HepG2 (cell line): ENCODE results near the gene MSMP. TPM values are rescaled to one million over a fixed set of nuclear protein-coding genes. Genes with fewer than 3 reads are reported as not detected.

Experiments used
- ADNP ChIP-seq: sonication (generic); formaldehyde crosslinking; IDR thresholded peaks from 2 replicates; pipeline ENCODE4 v1.4.0; 2020; ENCODE audit warnings: missing genetic modification reagents
- BRCA1 ChIP-seq: sonication (generic); formaldehyde crosslinking; IDR thresholded peaks from 2 replicates; pipeline ENCODE4 v1.4.0; 2020; ENCODE audit warnings: missing genetic modification reagents
- CBX5 ChIP-seq: sonication (generic); formaldehyde crosslinking; IDR thresholded peaks from 2 replicates; pipeline ENCODE4 v1.4.0; 2020; ENCODE audit warnings: missing genetic modification reagents, borderline replicate concordance
- ELF1 ChIP-seq: sonication (generic); formaldehyde crosslinking; IDR thresholded peaks from 2 replicates; pipeline ENCODE4 v1.4.0; 2020; ENCODE audit warnings: missing genetic modification reagents
- ETS1 ChIP-seq: sonication (generic); formaldehyde crosslinking; IDR thresholded peaks from 2 replicates; pipeline ENCODE4 v1.4.0; 2020; ENCODE audit warnings: missing genetic modification reagents
- FOXO1 ChIP-seq: sonication (generic); formaldehyde crosslinking; IDR thresholded peaks from 2 replicates; pipeline ENCODE4 v1.4.0; 2020; ENCODE audit warnings: missing genetic modification reagents
- GPN1 ChIP-seq: sonication (generic); formaldehyde crosslinking; IDR thresholded peaks from 2 replicates; pipeline ENCODE4 v1.5.1; 2020; ENCODE audit warnings: missing genetic modification reagents, borderline replicate concordance
- HOXA3 ChIP-seq: sonication (generic); formaldehyde crosslinking; IDR thresholded peaks from 2 replicates; pipeline ENCODE4 v1.5.0; 2020; ENCODE audit warnings: missing genetic modification reagents
- JDP2 ChIP-seq: sonication (generic); formaldehyde crosslinking; IDR thresholded peaks from 2 replicates; pipeline ENCODE4 v1.8.1; 2022; ENCODE audit warnings: missing genetic modification reagents, borderline replicate concordance
- MED8 ChIP-seq: sonication (generic); formaldehyde crosslinking; IDR thresholded peaks from 2 replicates; pipeline ENCODE4 v1.8.1; 2023; ENCODE audit warnings: mild to moderate bottlenecking, missing genetic modification reagents; ENCODE audit not compliant: insufficient replicate concordance
- RARG ChIP-seq: sonication (generic); formaldehyde crosslinking; IDR thresholded peaks from 2 replicates; pipeline ENCODE4 v1.4.0; 2020; ENCODE audit warnings: low read depth, mild to moderate bottlenecking, missing genetic modification reagents
- THRA ChIP-seq: sonication (generic); formaldehyde crosslinking; IDR thresholded peaks from 2 replicates; pipeline ENCODE4 v1.4.0; 2020; ENCODE audit warnings: missing genetic modification reagents, borderline replicate concordance
- THYN1 ChIP-seq: sonication (generic); formaldehyde crosslinking; IDR thresholded peaks from 2 replicates; pipeline ENCODE4 v1.8.1; 2023; ENCODE audit warnings: low read depth, mild to moderate bottlenecking, moderate library complexity, missing genetic modification reagents, borderline replicate concordance
- WIZ ChIP-seq: sonication (generic); formaldehyde crosslinking; IDR thresholded peaks from 2 replicates; pipeline ENCODE4 v1.5.1; 2020; ENCODE audit warnings: mild to moderate bottlenecking, missing genetic modification reagents
- ZFP82 ChIP-seq: sonication (generic); formaldehyde crosslinking; IDR thresholded peaks from 2 replicates; pipeline ENCODE4 v1.5.1; 2020; ENCODE audit warnings: mild to moderate bottlenecking, missing genetic modification reagents, borderline replicate concordance
- ZIK1 ChIP-seq: sonication (generic); formaldehyde crosslinking; IDR thresholded peaks from 2 replicates; pipeline ENCODE4 v1.5.0; 2020; ENCODE audit warnings: mild to moderate bottlenecking, low read depth, missing genetic modification reagents, borderline replicate concordance
- ZNF331 ChIP-seq: sonication (generic); formaldehyde crosslinking; IDR thresholded peaks from 2 replicates; pipeline ENCODE4 v1.4.0; 2020; ENCODE audit warnings: missing genetic modification reagents
- polyA plus RNA-seq, 8 experiments: library from polyadenylated mRNA; depleted of rRNA in 3 of 8; stranded (reverse) in 7 of 8; unstranded in 1 of 8; fragments of >200 nt; fragmentation: Illumina TruSeq in 4 of 8; extraction: Trizol in 4 of 8; gene quantifications; 2 replicates each; pipeline versions ENCODE4 v1.2.1 to v1.2.3, GENCODE V29; 2011 to 2016; ENCODE audit warnings: low read depth in 4 of 8, missing spikeins in 1 of 8, mixed read lengths in 1 of 8; ENCODE audit not compliant: insufficient read depth in 1 of 8
- total RNA-seq, 5 experiments: library from RNA; depleted of rRNA; stranded (reverse); fragments of >200 nt; fragmentation: Illumina TruSeq; extraction: Trizol; gene quantifications; 2 replicates each; pipeline ENCODE4 v1.2.3, GENCODE V29; 2016; ENCODE audit warnings: low read depth in 1 of 5
- TF ChIP-seq, protein P1 (sequence below): sonication (generic); formaldehyde crosslinking; IDR thresholded peaks from 2 replicates; pipeline ENCODE4 v1.4.0; 2020; ENCODE audit warnings: missing genetic modification reagents
- TF ChIP-seq, protein P2 (sequence below): sonication (generic); formaldehyde crosslinking; IDR thresholded peaks from 2 replicates; pipeline ENCODE4 v1.8.0; 2022; ENCODE audit warnings: missing genetic modification reagents, mild to moderate bottlenecking, borderline replicate concordance
- TF ChIP-seq, protein P3 (sequence below): sonication (generic); formaldehyde crosslinking; IDR thresholded peaks from 2 replicates; pipeline ENCODE4 v1.4.0; 2020; ENCODE audit warnings: mild to moderate bottlenecking, missing genetic modification reagents
- TF ChIP-seq, protein P4 (sequence below): sonication (generic); formaldehyde crosslinking; IDR thresholded peaks from 2 replicates; pipeline ENCODE4 v1.4.0; 2020; ENCODE audit warnings: missing genetic modification reagents

The MSMP gene
- total and polyA plus RNA-seq, 2 of the 13 experiments (the other 11 are each of a cell fraction or from before 2014, with no cell fraction given), result 0.24 to 0.46 TPM

GRCh38 chr9:35732185-35732799 is 21.8 kb downstream of the MSMP start, which contains the start of the genes CREB3 and TLN1 (continued):
- TF ChIP-seq THYN1 (CRISPR knock-in tag) (no peak), ETS1 (CRISPR knock-in tag) (no peak), CBX5 (CRISPR knock-in tag) (no peak; the same call in 1 of the 2 replicates), ZIK1 (CRISPR knock-in tag) (no peak; the same call in 1 of the 2 replicates), JDP2 (no peak; the same call in 1 of the 2 replicates), ELF1 (CRISPR knock-in tag) (peak; percentile 93), WIZ (CRISPR knock-in tag) (no peak), GPN1 (CRISPR knock-in tag) (no peak), ADNP (CRISPR knock-in tag) (no peak), FOXO1 (CRISPR knock-in tag) (no peak; the same call in 1 of the 2 replicates), MED8 (CRISPR knock-in tag) (no peak), ZNF331 (peak; percentile 70; the same call in 1 of the 2 replicates), RARG (0 out of 2 replicates have a peak, but pooled peaks have one; percentile 56), HOXA3 (peak; percentile 95), ZFP82 (CRISPR knock-in tag) (peak; percentile 53; the same call in 1 of the 2 replicates), THRA (CRISPR knock-in tag) (0 out of 2 replicates have a peak, but pooled peaks have one; percentile 46), BRCA1 (CRISPR knock-in tag) (0 out of 2 replicates have a peak, but pooled peaks have one; percentile 69)
- TF ChIP-seq, protein P1, sequence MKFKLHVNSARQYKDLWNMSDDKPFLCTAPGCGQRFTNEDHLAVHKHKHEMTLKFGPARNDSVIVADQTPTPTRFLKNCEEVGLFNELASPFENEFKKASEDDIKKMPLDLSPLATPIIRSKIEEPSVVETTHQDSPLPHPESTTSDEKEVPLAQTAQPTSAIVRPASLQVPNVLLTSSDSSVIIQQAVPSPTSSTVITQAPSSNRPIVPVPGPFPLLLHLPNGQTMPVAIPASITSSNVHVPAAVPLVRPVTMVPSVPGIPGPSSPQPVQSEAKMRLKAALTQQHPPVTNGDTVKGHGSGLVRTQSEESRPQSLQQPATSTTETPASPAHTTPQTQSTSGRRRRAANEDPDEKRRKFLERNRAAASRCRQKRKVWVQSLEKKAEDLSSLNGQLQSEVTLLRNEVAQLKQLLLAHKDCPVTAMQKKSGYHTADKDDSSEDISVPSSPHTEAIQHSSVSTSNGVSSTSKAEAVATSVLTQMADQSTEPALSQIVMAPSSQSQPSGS (CRISPR knock-in tag), result peak; percentile 88
- TF ChIP-seq, protein P2, sequence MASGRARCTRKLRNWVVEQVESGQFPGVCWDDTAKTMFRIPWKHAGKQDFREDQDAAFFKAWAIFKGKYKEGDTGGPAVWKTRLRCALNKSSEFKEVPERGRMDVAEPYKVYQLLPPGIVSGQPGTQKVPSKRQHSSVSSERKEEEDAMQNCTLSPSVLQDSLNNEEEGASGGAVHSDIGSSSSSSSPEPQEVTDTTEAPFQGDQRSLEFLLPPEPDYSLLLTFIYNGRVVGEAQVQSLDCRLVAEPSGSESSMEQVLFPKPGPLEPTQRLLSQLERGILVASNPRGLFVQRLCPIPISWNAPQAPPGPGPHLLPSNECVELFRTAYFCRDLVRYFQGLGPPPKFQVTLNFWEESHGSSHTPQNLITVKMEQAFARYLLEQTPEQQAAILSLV (CRISPR knock-in tag), result peak; percentile 50; the same call in 1 of the 2 replicates
- TF ChIP-seq, protein P3, sequence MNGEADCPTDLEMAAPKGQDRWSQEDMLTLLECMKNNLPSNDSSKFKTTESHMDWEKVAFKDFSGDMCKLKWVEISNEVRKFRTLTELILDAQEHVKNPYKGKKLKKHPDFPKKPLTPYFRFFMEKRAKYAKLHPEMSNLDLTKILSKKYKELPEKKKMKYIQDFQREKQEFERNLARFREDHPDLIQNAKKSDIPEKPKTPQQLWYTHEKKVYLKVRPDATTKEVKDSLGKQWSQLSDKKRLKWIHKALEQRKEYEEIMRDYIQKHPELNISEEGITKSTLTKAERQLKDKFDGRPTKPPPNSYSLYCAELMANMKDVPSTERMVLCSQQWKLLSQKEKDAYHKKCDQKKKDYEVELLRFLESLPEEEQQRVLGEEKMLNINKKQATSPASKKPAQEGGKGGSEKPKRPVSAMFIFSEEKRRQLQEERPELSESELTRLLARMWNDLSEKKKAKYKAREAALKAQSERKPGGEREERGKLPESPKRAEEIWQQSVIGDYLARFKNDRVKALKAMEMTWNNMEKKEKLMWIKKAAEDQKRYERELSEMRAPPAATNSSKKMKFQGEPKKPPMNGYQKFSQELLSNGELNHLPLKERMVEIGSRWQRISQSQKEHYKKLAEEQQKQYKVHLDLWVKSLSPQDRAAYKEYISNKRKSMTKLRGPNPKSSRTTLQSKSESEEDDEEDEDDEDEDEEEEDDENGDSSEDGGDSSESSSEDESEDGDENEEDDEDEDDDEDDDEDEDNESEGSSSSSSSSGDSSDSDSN (CRISPR knock-in tag), result peak; percentile 92
- TF ChIP-seq, protein P4, sequence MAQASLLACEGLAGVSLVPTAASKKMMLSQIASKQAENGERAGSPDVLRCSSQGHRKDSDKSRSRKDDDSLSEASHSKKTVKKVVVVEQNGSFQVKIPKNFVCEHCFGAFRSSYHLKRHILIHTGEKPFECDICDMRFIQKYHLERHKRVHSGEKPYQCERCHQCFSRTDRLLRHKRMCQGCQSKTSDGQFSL (CRISPR knock-in tag), result 0 out of 2 replicates have a peak, but pooled peaks have one; percentile 64
